Ectodermal cell (in vitro differentiated cells): Measurements from ENCODE around the gene C22orf23.
A peak's percentile ranks its signal among the peaks of the same experiment; 100 is the strongest.

Source experiments
- H3K27ac ChIP-seq: 2 replicates; pipeline ENCODE4 v1.7.0; 2013; ENCODE audit warnings: mild to moderate bottlenecking, low read depth, low read length; ENCODE audit not compliant: insufficient read depth, poor library complexity, severe bottlenecking
- H3K27me3 ChIP-seq: 2 replicates; pipeline ENCODE4 v1.7.0; 2013; ENCODE audit warnings: mild to moderate bottlenecking, low read length; ENCODE audit not compliant: insufficient read depth, control insufficient read depth, poor library complexity, severe bottlenecking
- H3K36me3 ChIP-seq: one replicate; pipeline ENCODE4 v1.7.0; 2013; ENCODE audit warnings: low read length; ENCODE audit not compliant: control insufficient read depth, insufficient read depth
- H3K4me1 ChIP-seq: one replicate; pipeline ENCODE4 v1.7.0; 2013; ENCODE audit warnings: low read length; ENCODE audit not compliant: control insufficient read depth, insufficient read depth
- H3K4me3 ChIP-seq: 2 replicates; pipeline ENCODE4 v1.7.0; 2013; ENCODE audit warnings: low read depth, low read length, control low read depth; ENCODE audit not compliant: insufficient read depth
- H3K9me3 ChIP-seq: 2 replicates; pipeline ENCODE4 v1.7.0; 2013; ENCODE audit warnings: mild to moderate bottlenecking, low read length, moderate library complexity; ENCODE audit not compliant: control insufficient read depth
- WGBS, 2 experiments: methylation state at CpG; one replicate each; pipeline ENCODE4 v1.1.7; 2013; ENCODE audit warnings: missing lambda C conversion rate in 2 of 2; 5-methylcytosine and 5-hydroxymethylcytosine counted together

C22orf23 gene

GRCh38 chr22:37991731-37992442, 38.5 kb upstream of the C22orf23 start:
- 85 to 86% methylated on average over 6 of the region's 6 CpGs for WGBS, 2 experiments
- no peaks in the 10 kb centered on the region for H3K9me3 ChIP-seq

GRCh38 chr22:37990862-37991261, 37.5 kb upstream of the C22orf23 start:
- no peaks in the 10 kb centered on the region for H3K27me3 ChIP-seq
- 93 to 94% methylated on average over 6 to 7 of the region's 7 CpGs for WGBS, 2 experiments
- H3K4me1 ChIP-seq = peaks cover under 1% of the 10 kb centered on the region
- no peak overlapping the region for H3K4me3 ChIP-seq
- H3K36me3 ChIP-seq = no peaks in the 10 kb centered on the region
- no peaks in the 10 kb centered on the region for H3K9me3 ChIP-seq
- no peak overlapping the region for H3K27ac ChIP-seq

More at GRCh38 chr22:37991731-37992442, 38.5 kb upstream of the C22orf23 start:
- no peaks in the 10 kb centered on the region for H3K27me3 ChIP-seq
- no peaks in the 10 kb centered on the region for H3K36me3 ChIP-seq
- H3K27ac ChIP-seq = no peak overlapping the region
- no peak overlapping the region for H3K4me3 ChIP-seq
- H3K4me1 ChIP-seq = peaks cover 7% of the 10 kb centered on the region

GRCh38 chr22:37990301-37990700, 36.9 kb upstream of the C22orf23 start:
- Histone ChIP-seq H3K27me3 (no peaks in the 10 kb centered on the region), H3K4me3 (no peak overlapping the region), H3K36me3 (no peaks in the 10 kb centered on the region), H3K9me3 (no peaks in the 10 kb centered on the region), H3K27ac (no peak overlapping the region), H3K4me1 (peaks cover 4% of the 10 kb centered on the region)
- WGBS, 2 experiments = 94 to 95% methylated on average over 5 of the region's 5 CpGs

DNA sequence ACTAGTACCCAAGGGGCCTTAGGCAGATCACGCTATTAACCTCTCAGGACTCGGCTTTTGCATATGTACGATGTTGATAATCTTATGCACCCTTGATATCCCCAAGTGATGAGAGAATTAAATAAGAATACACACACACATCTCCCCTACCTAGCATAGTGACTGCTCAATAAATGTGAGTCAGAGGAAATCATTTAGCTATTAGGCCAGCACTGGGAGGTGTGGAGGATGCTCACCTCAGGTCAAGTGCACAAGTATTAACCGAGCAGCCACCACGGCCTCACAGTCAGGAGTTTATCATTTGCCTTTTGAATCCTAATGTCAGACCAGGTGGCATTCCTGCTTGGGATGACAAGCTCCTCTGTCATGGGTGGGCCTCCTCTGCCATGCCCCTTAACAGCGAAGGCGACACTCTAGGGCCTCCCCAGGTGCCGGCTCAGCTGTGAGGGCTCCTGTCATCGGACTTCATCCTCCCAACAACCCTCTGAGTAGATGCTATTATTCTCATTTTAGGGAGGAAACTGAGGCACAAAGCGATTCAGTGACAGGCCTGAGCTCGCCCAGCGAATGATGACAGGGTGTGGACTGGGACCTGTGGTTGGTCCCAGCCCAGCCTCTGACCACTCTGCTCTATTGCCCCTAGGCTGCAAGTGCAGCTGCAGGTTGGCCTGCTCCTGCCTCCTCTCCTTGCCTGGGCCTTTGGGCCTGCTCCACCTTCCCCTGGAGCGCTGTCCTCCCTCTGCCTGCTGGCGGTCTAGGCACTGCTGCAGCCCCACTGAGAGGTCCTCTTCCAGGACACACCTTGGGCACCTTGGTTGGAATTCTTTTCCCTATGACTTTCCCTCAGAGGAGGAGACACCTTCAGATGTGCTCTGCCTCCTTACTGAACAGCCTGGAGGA, 36.0 kb upstream of the C22orf23 start:
- Histone ChIP-seq H3K27ac (no peak overlapping the region), H3K36me3 (no peaks in the 10 kb centered on the region), H3K27me3 (peaks cover 6% of the 10 kb centered on the region), H3K4me3 (no peak overlapping the region), H3K9me3 (no peaks in the 10 kb centered on the region), H3K4me1 (peaks cover 13% of the 10 kb centered on the region)
- WGBS, 2 experiments = 92 to 95% methylated on average over 14 of the region's 14 CpGs

GRCh38 chr22:37986371-37986770, 33.0 kb upstream of the C22orf23 start:
- peaks cover 29% of the 10 kb centered on the region for H3K27me3 ChIP-seq
- H3K36me3 ChIP-seq = no peaks in the 10 kb centered on the region
- H3K27ac ChIP-seq = no peak overlapping the region
- H3K4me3 ChIP-seq = no peak overlapping the region
- H3K4me1 ChIP-seq = peaks cover 13% of the 10 kb centered on the region
- no peaks in the 10 kb centered on the region for H3K9me3 ChIP-seq
- WGBS, 2 experiments = 91 to 97% methylated on average over 5 to 7 of the region's 7 CpGs

- Histone ChIP-seq H3K27ac (no peak overlapping the region), H3K9me3 (no peaks in the 10 kb centered on the region), H3K36me3 (no peaks in the 10 kb centered on the region), H3K4me1 (peaks cover 16% of the 10 kb centered on the region), H3K4me3 (no peak overlapping the region), H3K27me3 (peaks cover 29% of the 10 kb centered on the region)
- 91 to 94% methylated on average over 26 of the region's 27 CpGs for WGBS, 2 experiments
Observed at GRCh38 chr22:37985751-37986281, 32.4 kb upstream of the C22orf23 start.

DNA sequence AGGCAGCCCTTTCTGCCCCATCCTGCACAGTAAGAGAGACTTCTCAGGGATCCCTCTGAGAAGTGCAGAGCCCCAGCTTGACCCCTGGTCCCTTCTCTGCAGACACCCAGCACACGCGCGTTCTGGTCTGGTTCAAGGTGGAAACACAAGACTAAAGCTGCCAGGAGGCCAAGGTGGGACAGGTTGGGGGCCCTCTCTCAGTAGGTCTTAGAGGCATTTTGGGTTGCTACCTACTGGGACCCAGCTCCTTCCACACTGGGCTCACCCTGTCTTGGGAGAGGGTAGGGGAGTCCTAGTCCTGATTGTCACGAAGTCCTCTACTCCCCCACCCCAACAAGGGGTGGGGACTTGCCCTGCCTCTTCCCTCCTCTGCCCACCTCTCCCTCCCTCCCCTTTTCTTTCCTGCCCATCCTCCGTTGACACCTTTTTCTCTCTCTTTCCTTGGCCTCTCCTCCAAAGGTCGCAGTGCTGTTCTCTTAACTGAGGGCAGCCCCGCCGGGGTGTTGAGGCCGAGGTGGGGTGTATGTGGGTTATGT, 31.7 kb upstream of the C22orf23 start:
- Histone ChIP-seq H3K4me3 (no peak overlapping the region), H3K27ac (no peak overlapping the region), H3K27me3 (peaks cover 29% of the 10 kb centered on the region), H3K36me3 (no peaks in the 10 kb centered on the region), H3K9me3 (no peaks in the 10 kb centered on the region), H3K4me1 (peaks cover 23% of the 10 kb centered on the region)
- WGBS, 2 experiments = 80 to 82% methylated on average over 9 of the region's 9 CpGs

DNA sequence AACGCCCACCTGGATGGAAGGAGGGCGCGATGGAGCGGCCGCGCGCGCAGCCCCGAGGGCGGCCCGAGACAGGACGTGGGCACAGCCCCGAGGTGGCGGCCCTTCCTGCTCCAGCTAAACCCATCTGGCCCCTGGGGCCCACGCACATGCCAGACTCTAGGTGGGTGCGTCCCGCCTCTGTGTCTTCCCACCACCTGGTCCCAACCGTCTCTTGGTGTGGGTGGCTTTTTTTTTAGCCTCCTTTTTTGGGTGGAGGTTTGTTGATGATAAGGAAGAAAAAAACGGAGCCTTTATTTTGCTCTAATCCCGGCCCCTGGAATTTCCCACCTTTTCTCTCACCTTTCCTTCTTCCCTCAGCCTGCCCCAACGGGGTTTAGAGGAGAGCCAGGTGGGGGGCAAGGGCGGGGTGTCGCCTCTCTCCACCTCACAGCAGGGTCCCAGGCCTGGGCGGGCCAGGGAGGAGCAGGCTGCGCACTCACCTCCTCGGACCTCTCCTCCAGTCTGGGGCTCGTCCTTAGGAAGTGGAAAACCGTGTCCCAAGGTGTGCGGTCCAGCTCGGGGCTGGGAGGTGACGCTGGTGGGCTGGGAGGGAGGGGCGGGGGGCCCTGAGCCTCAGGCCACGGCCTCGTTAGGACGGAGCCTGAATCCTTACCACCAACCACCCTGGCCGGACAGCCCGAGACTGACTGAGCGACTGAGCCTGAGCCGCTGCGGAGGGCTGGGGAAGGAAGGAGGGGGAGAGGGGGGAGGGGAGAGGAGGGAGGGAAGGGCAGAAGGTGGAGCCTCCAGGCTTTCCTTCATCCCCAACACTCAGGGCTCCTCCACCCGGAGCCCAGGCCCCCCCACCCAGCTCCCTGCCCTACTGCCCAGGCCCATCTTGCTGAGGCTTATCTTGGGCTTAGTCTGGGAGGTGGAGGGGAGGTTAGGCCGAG, 30.7 kb upstream of the C22orf23 start, which contains the start of gene SOX10:
Gene SOX10, minus strand, starts transcription at position 696 of the 932 bp plus-strand sequence. CDS start 771 bp downstream, outside the sequence.
- 5 to 7% methylated on average over 32 to 42 of the region's 42 CpGs for WGBS, 2 experiments
- H3K36me3 ChIP-seq = no peaks in the 10 kb centered on the region
- peaks cover 31% of the 10 kb centered on the region for H3K4me1 ChIP-seq
- H3K9me3 ChIP-seq = no peaks in the 10 kb centered on the region
- H3K27me3 ChIP-seq = peaks cover 29% of the 10 kb centered on the region
- no peak within 1 kb of the TSS for H3K27ac ChIP-seq
- H3K4me3 ChIP-seq = peak within 1 kb of the TSS; percentile 33
